ENCODE data around the gene RNF152. TPM values are rescaled to one million over a fixed set of nuclear protein-coding genes. Genes with fewer than 3 reads are reported as not detected.

RNF152 gene
- total RNA-seq, 1 experiment from 2014 or later = 2.0 TPM

DNA sequence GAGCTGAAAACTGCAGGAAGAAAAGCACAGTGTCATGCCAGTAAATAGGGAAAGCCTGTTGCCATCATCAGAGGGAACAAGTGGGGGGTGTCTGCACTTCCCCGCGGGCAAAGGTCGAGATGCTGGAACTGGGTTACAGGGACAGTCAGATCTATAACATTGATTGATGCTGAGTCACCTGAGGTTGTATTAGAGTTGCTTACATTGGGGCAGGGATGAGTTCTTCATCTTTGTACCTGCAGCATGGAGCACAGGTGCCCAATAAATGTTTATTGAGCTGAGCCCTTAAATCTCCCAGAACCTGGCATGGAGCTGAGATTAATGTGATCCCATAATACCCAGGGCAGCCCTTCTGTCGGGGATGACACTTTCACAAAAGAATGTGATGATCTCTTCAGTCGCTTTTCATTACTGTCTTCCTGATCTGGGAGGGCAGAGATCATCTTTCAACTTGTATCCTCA lies 5.9 kb upstream of the RNF152 start:
- Histone ChIP-seq H3K9me2 (replicated peaks; ENCODE audit: low read length) (no peaks in the 10 kb centered on the region), H3K9me3 (ENCODE audit: low read length) (no peaks in the 10 kb centered on the region), H3K27me3 (ENCODE audit: low read length) (no peaks in the 10 kb centered on the region), H2AFZ (ENCODE audit: low read length) (no peak overlapping the region), H3K36me3 (ENCODE audit: low read depth, low read length) (no peaks in the 10 kb centered on the region), H3K27ac (ENCODE audit: low read length) (no peak overlapping the region), H3K9ac (ENCODE audit: low read length) (no peak overlapping the region), H3K4me3 (ENCODE audit: low read length) (no peak overlapping the region), H3F3A (ENCODE audit: low read length, unreplicated experiment) (no peaks in the 10 kb centered on the region), H4K20me1 (ENCODE audit: low read length) (no peaks in the 10 kb centered on the region), H3K4me1 (ENCODE audit: insufficient read depth, low read length) (peaks cover 6% of the 10 kb centered on the region; the same call in 1 of the 2 replicates), H3K4me2 (ENCODE audit: low read length) (no peak overlapping the region), H3K79me2 (ENCODE audit: low read length) (no peaks in the 10 kb centered on the region)
- ATAC-seq = no peak
- no TSS peak for BruUV-seq (replicated peaks)
- intact Hi-C loops (cut with micrococcal nuclease) = loop anchor here (10.0 kb wide), 1 partner anchor 314 kb away; no protein-coding TSS in a partner anchor
- peak; percentile 37 for DNase-seq
- ChIA-PET CTCF (no interaction called here), POLR2A (ENCODE audit: unreplicated experiment) (no interaction called here)
- TF ChIP-seq EZH2phosphoT487 (IDR thresholded peaks at IDR 0.05; ENCODE audit: borderline replicate concordance, low read length) (no peak), EZH2 (IDR thresholded peaks at IDR 0.05; ENCODE audit: low read length, unreplicated experiment) (no peak)
- TF ChIP-seq, protein P1, sequence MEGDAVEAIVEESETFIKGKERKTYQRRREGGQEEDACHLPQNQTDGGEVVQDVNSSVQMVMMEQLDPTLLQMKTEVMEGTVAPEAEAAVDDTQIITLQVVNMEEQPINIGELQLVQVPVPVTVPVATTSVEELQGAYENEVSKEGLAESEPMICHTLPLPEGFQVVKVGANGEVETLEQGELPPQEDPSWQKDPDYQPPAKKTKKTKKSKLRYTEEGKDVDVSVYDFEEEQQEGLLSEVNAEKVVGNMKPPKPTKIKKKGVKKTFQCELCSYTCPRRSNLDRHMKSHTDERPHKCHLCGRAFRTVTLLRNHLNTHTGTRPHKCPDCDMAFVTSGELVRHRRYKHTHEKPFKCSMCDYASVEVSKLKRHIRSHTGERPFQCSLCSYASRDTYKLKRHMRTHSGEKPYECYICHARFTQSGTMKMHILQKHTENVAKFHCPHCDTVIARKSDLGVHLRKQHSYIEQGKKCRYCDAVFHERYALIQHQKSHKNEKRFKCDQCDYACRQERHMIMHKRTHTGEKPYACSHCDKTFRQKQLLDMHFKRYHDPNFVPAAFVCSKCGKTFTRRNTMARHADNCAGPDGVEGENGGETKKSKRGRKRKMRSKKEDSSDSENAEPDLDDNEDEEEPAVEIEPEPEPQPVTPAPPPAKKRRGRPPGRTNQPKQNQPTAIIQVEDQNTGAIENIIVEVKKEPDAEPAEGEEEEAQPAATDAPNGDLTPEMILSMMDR (conservative IDR thresholded peaks at IDR 0.05; ENCODE audit: low read depth, low read length) = no peak

DNA sequence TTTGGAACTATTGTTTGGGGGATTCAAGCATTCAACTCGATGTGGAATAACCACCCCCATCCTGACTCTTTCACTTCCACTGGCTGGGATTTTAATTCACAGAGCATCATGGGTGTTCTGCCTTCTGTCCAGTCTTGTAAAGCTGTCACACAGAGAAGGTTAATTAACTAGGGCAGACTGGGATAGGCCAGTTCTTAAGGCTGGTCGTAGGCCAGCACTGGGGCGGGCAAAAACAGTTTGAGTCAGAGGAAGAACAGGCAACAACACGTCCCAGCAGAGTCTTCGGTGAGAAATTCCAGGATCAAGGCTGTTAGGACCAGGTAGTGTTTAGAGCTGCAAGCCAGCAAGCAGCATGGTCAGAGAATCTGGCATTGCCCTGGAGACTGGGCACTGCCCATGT lies 4.0 kb upstream of the RNF152 start:
- H3K4me3 ChIP-seq (ENCODE audit: low read length) = no peak overlapping the region
- H3K27ac ChIP-seq (ENCODE audit: low read length) = no peak overlapping the region
- no peak for TF ChIP-seq EZH2 (IDR thresholded peaks at IDR 0.05; ENCODE audit: low read length, unreplicated experiment)
- TF ChIP-seq, protein P1 (conservative IDR thresholded peaks at IDR 0.05; ENCODE audit: low read depth, low read length) = no peak
- no peak for TF ChIP-seq EZH2phosphoT487 (IDR thresholded peaks at IDR 0.05; ENCODE audit: borderline replicate concordance, low read length)
- no peaks in the 10 kb centered on the region for H3K79me2 ChIP-seq (ENCODE audit: low read length)
- H3K9ac ChIP-seq (ENCODE audit: low read length) = no peak overlapping the region
- CTCF ChIA-PET = no interaction called here
- H3K36me3 ChIP-seq (ENCODE audit: low read depth, low read length) = no peaks in the 10 kb centered on the region
- intact Hi-C loops (cut with micrococcal nuclease) = loop anchor here (10.0 kb wide), 1 partner anchor 312 kb away; no protein-coding TSS in a partner anchor
- no peaks in the 10 kb centered on the region for H4K20me1 ChIP-seq (ENCODE audit: low read length)
- no TSS peak for BruUV-seq (replicated peaks)
- H3K9me3 ChIP-seq (ENCODE audit: low read length) = no peaks in the 10 kb centered on the region
- POLR2A ChIA-PET (ENCODE audit: unreplicated experiment) = no interaction called here
- no peaks in the 10 kb centered on the region for H3F3A ChIP-seq (ENCODE audit: low read length, unreplicated experiment)
- ATAC-seq (no peak), DNase-seq (no peak)
- H3K4me1 ChIP-seq (ENCODE audit: insufficient read depth, low read length) = peaks cover 6% of the 10 kb centered on the region
- no peak overlapping the region for H3K4me2 ChIP-seq (ENCODE audit: low read length)
- no peaks in the 10 kb centered on the region for H3K9me2 ChIP-seq (replicated peaks; ENCODE audit: low read length)
- H3K27me3 ChIP-seq (ENCODE audit: low read length) = no peaks in the 10 kb centered on the region
- no peak overlapping the region for H2AFZ ChIP-seq (ENCODE audit: low read length)

DNA sequence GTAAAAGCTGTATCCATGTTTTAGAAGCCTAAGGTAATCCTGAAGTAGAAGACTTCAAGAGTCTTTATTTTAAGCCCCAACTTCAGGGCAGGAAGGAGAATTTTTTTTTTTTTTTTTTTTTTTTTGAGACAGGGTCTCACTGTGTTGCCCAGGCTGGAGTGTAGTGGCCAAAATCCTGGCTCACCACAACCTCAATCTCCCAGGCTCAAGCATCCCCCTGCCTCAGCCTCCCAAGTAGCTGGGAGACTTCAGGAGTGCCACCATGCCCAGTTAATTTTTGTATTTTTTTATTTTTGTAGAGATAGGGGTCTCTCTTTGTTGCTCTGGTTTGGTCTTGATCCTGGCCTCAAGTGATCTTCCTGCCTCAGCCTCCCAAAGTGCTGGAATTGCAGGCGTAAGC lies 3.3 kb upstream of the RNF152 start:
- ChIA-PET POLR2A (ENCODE audit: unreplicated experiment) (no interaction called here), CTCF (interaction anchor here (0.6 kb wide), 1 partner anchor 12 kb away, joined by 3 read pairs; no protein-coding TSS in a partner anchor)
- no peak for ATAC-seq
- H4K20me1 ChIP-seq (ENCODE audit: low read length) = no peaks in the 10 kb centered on the region
- H3K9me3 ChIP-seq (ENCODE audit: low read length) = no peaks in the 10 kb centered on the region
- DNase-seq = no peak
- BruUV-seq (replicated peaks) = no TSS peak
- H3K4me2 ChIP-seq (ENCODE audit: low read length) = no peak overlapping the region
- no peak overlapping the region for H3K4me3 ChIP-seq (ENCODE audit: low read length)
- peaks cover 12% of the 10 kb centered on the region for H3K4me1 ChIP-seq (ENCODE audit: insufficient read depth, low read length)
- no peaks in the 10 kb centered on the region for H3K9me2 ChIP-seq (replicated peaks; ENCODE audit: low read length)
- no peak overlapping the region for H3K9ac ChIP-seq (ENCODE audit: low read length)
- TF ChIP-seq EZH2phosphoT487 (IDR thresholded peaks at IDR 0.05; ENCODE audit: borderline replicate concordance, low read length) (no peak), EZH2 (IDR thresholded peaks at IDR 0.05; ENCODE audit: low read length, unreplicated experiment) (no peak)
- TF ChIP-seq, protein P1 (conservative IDR thresholded peaks at IDR 0.05; ENCODE audit: low read depth, low read length) = no peak
- H2AFZ ChIP-seq (ENCODE audit: low read length) = no peak overlapping the region
- H3K27ac ChIP-seq (ENCODE audit: low read length) = no peak overlapping the region
- no peaks in the 10 kb centered on the region for H3K27me3 ChIP-seq (ENCODE audit: low read length)
- H3F3A ChIP-seq (ENCODE audit: low read length, unreplicated experiment) = no peaks in the 10 kb centered on the region
- no peaks in the 10 kb centered on the region for H3K79me2 ChIP-seq (ENCODE audit: low read length)
- intact Hi-C loops (cut with micrococcal nuclease) = loop anchor here (10.0 kb wide), 1 partner anchor 311 kb away; no protein-coding TSS in a partner anchor
- H3K36me3 ChIP-seq (ENCODE audit: low read depth, low read length) = no peaks in the 10 kb centered on the region

Data from PC-3 (cell line).